Peyer's patch (tissue), 4 donors: ENCODE results near the gene GIPC2.

Source experiments
- CTCF ChIP-seq, 6 experiments: fragments of 450-650 bp in 4 of 6; fragments of 200-600 bp in 2 of 6; sonication (generic) in 1 of 6; IDR thresholded peaks; one replicate each; pipeline ENCODE4 v1.5.1; 2017 to 2019; ENCODE audit warnings: antibody characterized with exemption in 6 of 6, mild to moderate bottlenecking in 3 of 6, moderate library complexity in 1 of 6
- POLR2A ChIP-seq, 2 donors: fragments of 450-650 bp; IDR thresholded peaks; one replicate each; pipeline ENCODE4 v1.5.1; 2017; ENCODE audit warnings: antibody characterized with exemption in 2 of 2, mild to moderate bottlenecking in 2 of 2, moderate library complexity in 2 of 2

- TF ChIP-seq POLR2A (IDR thresholded peaks at IDR 0.05) (no peak), CTCF (IDR thresholded peaks at IDR 0.05) (no peak)
Measured at GRCh38 chr1:78178816-78179215, 133.1 kb downstream of the GIPC2 start.
